ENCODE measurements around the gene PFDN4.
"Not testable (repeated sequence)": the region's sequence is repeated elsewhere in the genome, so short reads cannot be mapped to it uniquely, and the experiment has no call there.

The PFDN4 gene

GRCh38 chr20:54204063-54204462 is 3.8 kb upstream of the PFDN4 start:
- no peak for DNase-seq

GRCh38 chr20:54204481-54204880 is 3.4 kb upstream of the PFDN4 start:
- no peak for DNase-seq

GRCh38 chr20:54205450-54205849 is 2.4 kb upstream of the PFDN4 start:
- no peak for DNase-seq

- DNase-seq: no peak
These were observed 689 bp upstream of the PFDN4 start for GRCh38 chr20:54207053-54207742.

- no peak for DNase-seq
These were observed 775 bp downstream of the PFDN4 start for GRCh38 chr20:54208548-54209176.

GRCh38 chr20:54209216-54209813 is 1.4 kb downstream of the PFDN4 start:
- no peak for DNase-seq

- DNase-seq: no peak
These were observed 4.3 kb downstream of the PFDN4 start for GRCh38 chr20:54212226-54212625.

GRCh38 chr20:54212871-54213270 is 5.0 kb downstream of the PFDN4 start:
- DNase-seq: no peak

- DNase-seq: no peak
These were observed 6.7 kb downstream of the PFDN4 start for GRCh38 chr20:54214566-54214965.

- no peak for DNase-seq
These were observed 7.4 kb downstream of the PFDN4 start for GRCh38 chr20:54215157-54215789.

- DNase-seq: no peak
These were observed 9.9 kb downstream of the PFDN4 start for GRCh38 chr20:54217762-54218161.

- DNase-seq: no peak
These were observed 10.6 kb downstream of the PFDN4 start for GRCh38 chr20:54218470-54218869.

- DNase-seq: no peak
These were observed 12.0 kb downstream of the PFDN4 start for GRCh38 chr20:54219751-54220426.

GRCh38 chr20:54220722-54221121 is 12.8 kb downstream of the PFDN4 start:
- no peak for DNase-seq

- DNase-seq: no peak
These were observed 13.5 kb downstream of the PFDN4 start for GRCh38 chr20:54221353-54221752.

- no peak for DNase-seq
These were observed 14.4 kb downstream of the PFDN4 start for GRCh38 chr20:54221996-54222890.

GRCh38 chr20:54223285-54223684 is 15.4 kb downstream of the PFDN4 start:
- DNase-seq: no peak

GRCh38 chr20:54223751-54224150 is 15.9 kb downstream of the PFDN4 start:
- no peak for DNase-seq

- DNase-seq: not testable (repeated sequence)
These were observed 16.8 kb downstream of the PFDN4 start for GRCh38 chr20:54224642-54225041.

- DNase-seq: no peak
These were observed 19.4 kb downstream of the PFDN4 start for GRCh38 chr20:54227241-54227640.

GRCh38 chr20:54227751-54228150 is 19.9 kb downstream of the PFDN4 start:
- no peak for DNase-seq

- DNase-seq: no peak
These were observed 21.0 kb downstream of the PFDN4 start for GRCh38 chr20:54228841-54229240.
